ENCODE data around the gene TNRC6B. TPM values are rescaled to one million over a fixed set of nuclear protein-coding genes. Genes with fewer than 3 reads are reported as not detected.

Gene TNRC6B
- total and polyA plus RNA-seq, 2 experiments from 2014 or later = 46.9 to 87.8 TPM

GRCh38 chr22:40215266-40215665, 37.5 kb downstream of the TNRC6B start:
- H3K79me2 ChIP-seq (replicated peaks; ENCODE audit: insufficient read depth) = peaks cover 100% of the 10 kb centered on the region

More at GRCh38 chr22:40215266-40215665, 37.5 kb downstream of the TNRC6B start:
- Mint-ChIP-seq H3K9me3 (no peaks in the 10 kb centered on the region), H3K4me3 (no peak overlapping the region; the same call in 2 of the 3 replicates), H3K4me1 (peaks cover 83% of the 10 kb centered on the region), H3K27ac (no peak overlapping the region; the same call in 1 of the 2 replicates), H3K36me3 (ENCODE audit: low read depth) (peaks cover 15% of the 10 kb centered on the region; the same call in 1 of the 3 replicates), H3K27me3 (ENCODE audit: insufficient read depth, low read depth, poor library complexity) (peaks cover 15% of the 10 kb centered on the region)
- Histone ChIP-seq H3F3A (replicated peaks; ENCODE audit: low read depth) (0 out of 2 replicates have a peak, but pooled peaks cover under 1% of the 10 kb centered on the region), H3K4me3 (no peak overlapping the region), H3K4me1 (ENCODE audit: insufficient read depth) (peaks cover 84% of the 10 kb centered on the region), H3K36me3 (ENCODE audit: insufficient read depth) (no peaks in the 10 kb centered on the region), H2AFZ (no peak overlapping the region), H3K4me2 (peak overlapping the region; percentile 30), H3K27ac (ENCODE audit: low read depth) (no peak overlapping the region), H4K20me1 (replicated peaks; ENCODE audit: insufficient read depth) (peaks cover 41% of the 10 kb centered on the region), H3K27me3 (ENCODE audit: insufficient read depth) (no peaks in the 10 kb centered on the region), H3K9me2 (ENCODE audit: insufficient read depth) (no peaks in the 10 kb centered on the region)
- ATAC-seq (no peak; the same call in 1 of the 3 replicates), DNase-seq (ENCODE audit: low spot score) (no peak)
- TF ChIP-seq, protein P1, sequence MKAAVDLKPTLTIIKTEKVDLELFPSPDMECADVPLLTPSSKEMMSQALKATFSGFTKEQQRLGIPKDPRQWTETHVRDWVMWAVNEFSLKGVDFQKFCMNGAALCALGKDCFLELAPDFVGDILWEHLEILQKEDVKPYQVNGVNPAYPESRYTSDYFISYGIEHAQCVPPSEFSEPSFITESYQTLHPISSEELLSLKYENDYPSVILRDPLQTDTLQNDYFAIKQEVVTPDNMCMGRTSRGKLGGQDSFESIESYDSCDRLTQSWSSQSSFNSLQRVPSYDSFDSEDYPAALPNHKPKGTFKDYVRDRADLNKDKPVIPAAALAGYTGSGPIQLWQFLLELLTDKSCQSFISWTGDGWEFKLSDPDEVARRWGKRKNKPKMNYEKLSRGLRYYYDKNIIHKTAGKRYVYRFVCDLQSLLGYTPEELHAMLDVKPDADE (IDR thresholded peaks at IDR 0.05) = no peak
- TF ChIP-seq ZNF114 (CRISPR knock-in tag; IDR thresholded peaks at IDR 0.05) (no peak), STAT1 (IDR thresholded peaks at IDR 0.05; ENCODE audit: unreplicated experiment) (no peak), ZNF462 (CRISPR knock-in tag; IDR thresholded peaks at IDR 0.05) (no peak), CREB1 (CRISPR knock-in tag; IDR thresholded peaks at IDR 0.05; ENCODE audit: low read depth) (no peak), NANOG (IDR thresholded peaks at IDR 0.05; ENCODE audit: borderline replicate concordance) (no peak), EZH2 (IDR thresholded peaks at IDR 0.05; ENCODE audit: low read depth, unreplicated experiment) (no peak)
- TF ChIP-seq, protein P2, sequence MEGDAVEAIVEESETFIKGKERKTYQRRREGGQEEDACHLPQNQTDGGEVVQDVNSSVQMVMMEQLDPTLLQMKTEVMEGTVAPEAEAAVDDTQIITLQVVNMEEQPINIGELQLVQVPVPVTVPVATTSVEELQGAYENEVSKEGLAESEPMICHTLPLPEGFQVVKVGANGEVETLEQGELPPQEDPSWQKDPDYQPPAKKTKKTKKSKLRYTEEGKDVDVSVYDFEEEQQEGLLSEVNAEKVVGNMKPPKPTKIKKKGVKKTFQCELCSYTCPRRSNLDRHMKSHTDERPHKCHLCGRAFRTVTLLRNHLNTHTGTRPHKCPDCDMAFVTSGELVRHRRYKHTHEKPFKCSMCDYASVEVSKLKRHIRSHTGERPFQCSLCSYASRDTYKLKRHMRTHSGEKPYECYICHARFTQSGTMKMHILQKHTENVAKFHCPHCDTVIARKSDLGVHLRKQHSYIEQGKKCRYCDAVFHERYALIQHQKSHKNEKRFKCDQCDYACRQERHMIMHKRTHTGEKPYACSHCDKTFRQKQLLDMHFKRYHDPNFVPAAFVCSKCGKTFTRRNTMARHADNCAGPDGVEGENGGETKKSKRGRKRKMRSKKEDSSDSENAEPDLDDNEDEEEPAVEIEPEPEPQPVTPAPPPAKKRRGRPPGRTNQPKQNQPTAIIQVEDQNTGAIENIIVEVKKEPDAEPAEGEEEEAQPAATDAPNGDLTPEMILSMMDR (conservative IDR thresholded peaks at IDR 0.05; ENCODE audit: low read depth in 2 of 2) = no peak

Measured in GM23338 (cell line).